SJCRH30 (cell line): Measurements from ENCODE around the gene WNT6. TPM values are rescaled to one million over a fixed set of nuclear protein-coding genes. Genes with fewer than 3 reads are reported as not detected.
A peak's percentile ranks its signal among the peaks of the same experiment; 100 is the strongest.

Experiments used
- DNase-seq, 2 experiments: peaks; one replicate each; pipeline ENCODE4 v3.0.0-alpha.2; 2015 to 2020
- H3K27ac ChIP-seq: fragments of 250-450 bp; sonication (Bioruptor Pico); 2 replicates; pipeline ENCODE4 v1.5.1; 2020; ENCODE audit warnings: mild to moderate bottlenecking, moderate library complexity
- H3K27me3 ChIP-seq: fragments of 250-450 bp; sonication (Bioruptor Pico); 2 replicates; pipeline ENCODE4 v1.5.1; 2020; ENCODE audit warnings: mild to moderate bottlenecking, moderate library complexity
- H3K36me3 ChIP-seq: fragments of 250-450 bp; sonication (Bioruptor Pico); 2 replicates; pipeline ENCODE4 v1.5.1; 2020; ENCODE audit warnings: mild to moderate bottlenecking, moderate library complexity
- H3K4me1 ChIP-seq: fragments of 250-450 bp; sonication (Bioruptor Pico); 2 replicates; pipeline ENCODE4 v1.5.1; 2020; ENCODE audit warnings: mild to moderate bottlenecking, moderate library complexity
- H3K4me3 ChIP-seq: fragments of 250-450 bp; sonication (Bioruptor Pico); 2 replicates; pipeline ENCODE4 v1.5.1; 2020; ENCODE audit warnings: mild to moderate bottlenecking, moderate library complexity
- H3K9me3 ChIP-seq: fragments of 250-450 bp; sonication (Bioruptor Pico); replicated peaks from 2 replicates; pipeline ENCODE4 v1.5.1; 2020; ENCODE audit warnings: mild to moderate bottlenecking, moderate library complexity
- total RNA-seq: library from RNA; depleted of rRNA; stranded (reverse); fragments of >200 nt; shearing (Covaris generic); gene quantifications from 2 replicates; pipeline ENCODE4 v1.2.3, GENCODE V29; 2014

The WNT6 gene
- total RNA-seq, 1 experiment from 2014 or later: 0.10 TPM

- DNase-seq: no peak
- H3K27me3 ChIP-seq: no peaks in the 10 kb centered on the region
- peaks cover 22% of the 10 kb centered on the region for H3K4me1 ChIP-seq
- no peaks in the 10 kb centered on the region for H3K36me3 ChIP-seq
- no peak overlapping the region for H3K4me3 ChIP-seq
- no peak overlapping the region for H3K27ac ChIP-seq
- no peaks in the 10 kb centered on the region for H3K9me3 ChIP-seq
These were observed 14.0 kb downstream of the WNT6 start for GRCh38 chr2:218873359-218874194.

DNA sequence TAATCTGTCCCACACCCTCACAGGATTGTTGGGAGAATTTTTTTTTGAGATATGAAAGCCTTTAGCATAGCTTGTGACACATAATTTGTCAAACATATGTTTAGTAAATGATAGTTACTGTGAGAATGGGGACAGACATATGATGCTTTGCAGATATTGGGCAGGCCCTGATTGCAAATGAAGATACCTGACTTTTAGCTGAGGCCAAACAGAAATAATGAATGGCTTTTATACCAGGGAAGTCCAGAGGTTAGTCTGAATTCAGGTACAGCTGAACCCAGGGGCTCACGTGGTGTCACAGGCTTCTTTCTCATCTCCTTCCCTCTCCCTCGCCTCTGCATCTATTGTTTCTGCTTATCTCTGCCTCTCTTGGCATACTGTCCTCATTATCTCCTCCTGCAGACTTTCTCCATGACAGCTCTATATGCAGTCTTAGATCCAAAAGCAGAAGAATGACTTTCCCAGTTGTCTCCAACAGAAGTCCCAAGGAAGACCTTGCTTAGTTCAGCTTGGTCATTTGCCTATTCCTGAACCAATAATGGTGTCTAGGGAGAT is 16.2 kb downstream of the WNT6 start:
- H3K27me3 ChIP-seq: no peaks in the 10 kb centered on the region
- peaks cover 40% of the 10 kb centered on the region for H3K4me1 ChIP-seq
- no peaks in the 10 kb centered on the region for H3K36me3 ChIP-seq
- no peaks in the 10 kb centered on the region for H3K9me3 ChIP-seq
- H3K4me3 ChIP-seq: no peak overlapping the region
- H3K27ac ChIP-seq: no peak overlapping the region
- DNase-seq: no peak

DNA sequence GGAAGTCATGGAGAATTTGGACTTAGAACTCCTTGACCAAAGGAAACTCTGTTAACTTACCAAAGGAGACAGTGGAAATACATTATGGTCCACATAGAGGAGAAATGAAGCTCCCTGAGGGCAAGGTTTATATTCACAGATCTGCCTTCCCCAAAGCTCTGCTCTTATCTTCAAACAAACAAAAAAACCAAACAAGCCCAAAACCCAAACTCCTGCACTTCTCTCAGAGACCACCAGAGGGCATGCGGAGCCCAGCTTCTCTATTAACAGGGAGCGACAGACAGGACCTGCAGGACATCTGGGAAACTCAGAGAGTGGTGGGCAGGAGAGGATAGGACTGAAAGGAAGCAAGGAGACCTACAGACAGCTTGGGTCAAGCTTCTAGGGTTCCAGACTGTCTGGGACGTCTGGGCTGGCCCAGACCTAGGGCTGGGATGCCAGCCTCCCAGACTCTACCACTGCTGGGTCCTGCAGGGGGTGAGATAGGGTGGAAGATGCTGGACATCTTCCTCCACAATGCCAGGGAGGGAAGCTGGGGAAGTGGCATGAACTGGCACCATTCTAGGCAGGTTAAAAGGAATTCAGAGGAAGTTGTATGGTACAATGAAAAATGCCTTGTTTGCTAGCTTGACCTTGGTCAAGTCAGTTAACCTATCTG is 17.1 kb downstream of the WNT6 start:
- Histone ChIP-seq H3K36me3 (no peaks in the 10 kb centered on the region), H3K4me3 (no peak overlapping the region), H3K27me3 (no peaks in the 10 kb centered on the region), H3K27ac (peak overlapping the region; percentile 10; the same call in 1 of the 2 replicates), H3K4me1 (peaks cover 40% of the 10 kb centered on the region), H3K9me3 (no peaks in the 10 kb centered on the region)
- peak; percentile 72 to 91 for DNase-seq

GRCh38 chr2:218877331-218877730 is 17.7 kb downstream of the WNT6 start:
- no peaks in the 10 kb centered on the region for H3K27me3 ChIP-seq
- peak overlapping the region; percentile 45 for H3K27ac ChIP-seq
- H3K9me3 ChIP-seq: no peaks in the 10 kb centered on the region
- peaks cover 40% of the 10 kb centered on the region for H3K4me1 ChIP-seq
- H3K36me3 ChIP-seq: no peaks in the 10 kb centered on the region
- H3K4me3 ChIP-seq: no peak overlapping the region
- peak; percentile 60 to 77 for DNase-seq

GRCh38 chr2:218877891-218878290 is 18.3 kb downstream of the WNT6 start:
- peak; percentile 38 to 62 for DNase-seq
- no peaks in the 10 kb centered on the region for H3K36me3 ChIP-seq
- no peaks in the 10 kb centered on the region for H3K9me3 ChIP-seq
- H3K27me3 ChIP-seq: no peaks in the 10 kb centered on the region
- H3K27ac ChIP-seq: peak overlapping the region; percentile 45
- peaks cover 44% of the 10 kb centered on the region for H3K4me1 ChIP-seq
- H3K4me3 ChIP-seq: no peak overlapping the region

DNA sequence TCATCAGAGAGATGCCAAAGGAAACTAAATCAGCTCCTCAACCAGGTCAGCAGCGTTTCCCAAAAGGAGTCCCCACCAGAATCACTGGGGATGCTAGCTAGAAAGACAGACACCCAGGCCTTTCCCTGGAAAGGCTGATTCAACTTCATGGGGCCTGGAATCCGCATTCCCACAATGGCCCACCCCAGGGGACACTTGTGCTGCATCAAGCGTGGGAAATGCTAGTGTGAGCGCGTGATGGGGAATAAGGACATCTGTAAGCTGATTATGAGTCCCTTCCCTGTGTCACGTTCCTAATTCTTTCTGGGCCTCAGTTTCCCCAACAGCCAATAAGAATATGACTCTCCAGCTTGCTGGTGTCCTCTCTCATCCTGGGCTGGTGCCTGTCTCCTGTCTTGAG is 18.9 kb downstream of the WNT6 start:
- H3K27ac ChIP-seq: peak overlapping the region; percentile 45
- peak in 1 of 2 experiments; percentile 54 for DNase-seq
- H3K4me1 ChIP-seq: peaks cover 48% of the 10 kb centered on the region
- no peaks in the 10 kb centered on the region for H3K27me3 ChIP-seq
- no peak overlapping the region for H3K4me3 ChIP-seq
- H3K36me3 ChIP-seq: no peaks in the 10 kb centered on the region
- no peaks in the 10 kb centered on the region for H3K9me3 ChIP-seq

DNA sequence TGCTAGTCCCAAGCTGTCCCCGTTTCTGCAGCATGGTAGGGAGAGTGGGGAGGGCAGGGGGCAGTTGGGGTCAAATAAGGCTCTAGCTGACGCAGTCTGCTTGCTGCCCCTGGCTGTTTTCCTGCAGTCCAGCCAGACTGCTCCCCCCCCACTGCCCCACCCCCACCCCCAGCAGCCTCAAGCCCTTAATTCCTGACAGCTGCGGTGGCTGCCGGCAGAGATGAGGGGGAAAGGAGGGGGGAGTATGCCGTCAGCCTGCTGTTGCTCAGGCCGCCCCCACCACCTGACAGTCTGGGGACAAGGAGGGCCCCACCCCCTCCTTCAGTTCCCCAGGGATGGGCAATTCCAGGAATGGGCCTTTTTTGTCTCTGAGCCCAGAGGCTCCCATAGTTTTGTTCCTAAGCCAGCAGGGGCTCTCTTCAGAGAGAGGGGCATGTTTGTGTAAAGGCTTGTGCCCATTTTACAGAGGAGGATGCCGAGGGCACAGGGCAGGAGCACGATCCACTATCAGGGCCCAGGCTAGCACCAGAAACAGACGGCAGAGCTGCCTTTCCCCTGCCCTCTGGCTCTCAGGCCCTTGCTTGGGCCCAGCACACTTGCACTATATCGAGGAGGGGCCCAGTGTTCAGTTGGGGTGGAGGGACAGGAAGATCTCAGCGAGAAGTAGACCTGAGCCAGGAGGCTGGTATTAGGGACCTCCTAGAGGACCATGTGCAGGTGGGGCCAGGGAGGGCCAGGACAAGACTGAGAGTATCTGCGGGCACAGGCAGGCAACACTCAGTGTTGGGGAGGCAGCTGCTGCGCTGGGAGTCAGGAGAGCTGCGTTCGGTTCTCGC is 19.5 kb downstream of the WNT6 start:
- Histone ChIP-seq H3K27me3 (no peaks in the 10 kb centered on the region), H3K4me1 (peaks cover 48% of the 10 kb centered on the region), H3K27ac (peak overlapping the region; percentile 45; the same call in 1 of the 2 replicates), H3K9me3 (no peaks in the 10 kb centered on the region), H3K36me3 (no peaks in the 10 kb centered on the region), H3K4me3 (no peak overlapping the region)
- DNase-seq: peak; percentile 91 to 92

GRCh38 chr2:218879776-218880101 is 20.1 kb downstream of the WNT6 start:
- 0 out of 2 replicates have a peak, but pooled peaks cover 4% of the 10 kb centered on the region for H3K27me3 ChIP-seq
- no peaks in the 10 kb centered on the region for H3K9me3 ChIP-seq
- no peak for DNase-seq
- H3K4me3 ChIP-seq: no peak overlapping the region; the same call in 1 of the 2 replicates
- peaks cover 48% of the 10 kb centered on the region for H3K4me1 ChIP-seq
- no peaks in the 10 kb centered on the region for H3K36me3 ChIP-seq
- no peak overlapping the region; the same call in 1 of the 2 replicates for H3K27ac ChIP-seq

DNA sequence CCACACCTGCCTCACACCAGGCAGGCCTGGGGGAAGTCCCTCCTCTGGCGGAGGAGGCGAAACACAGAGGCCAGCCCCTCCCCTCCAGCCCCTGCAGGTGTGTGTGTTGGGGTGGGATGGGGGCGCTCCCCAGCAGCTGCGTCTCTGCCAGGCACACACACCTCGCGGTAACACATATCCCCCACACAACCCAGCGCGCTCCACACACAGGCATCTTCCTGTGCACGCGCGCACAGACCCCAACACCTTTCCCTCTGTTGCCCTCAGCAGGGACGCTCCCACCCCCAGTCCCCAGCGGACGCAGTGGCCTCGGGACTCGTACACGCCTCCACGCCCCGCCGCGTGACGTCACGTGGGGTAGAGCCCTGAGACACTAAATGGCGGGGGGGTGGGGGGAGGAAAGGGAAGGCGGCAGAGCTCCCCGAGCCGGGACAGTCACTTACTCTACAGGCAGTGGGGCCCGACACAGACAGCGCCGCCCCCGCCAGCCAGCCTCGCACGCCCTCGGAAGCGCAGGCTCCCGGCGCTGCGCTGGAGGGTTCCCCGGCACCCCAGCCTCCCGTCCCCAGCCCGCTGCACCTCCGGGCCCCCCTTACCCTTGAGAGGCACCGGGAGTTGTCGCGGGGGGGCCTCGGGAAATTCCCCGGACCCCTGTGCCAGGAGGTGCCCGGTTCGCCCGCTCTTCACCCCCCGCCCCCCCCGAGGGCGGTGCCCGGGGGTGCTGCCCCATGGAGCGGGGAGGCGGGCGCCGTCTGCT is 20.7 kb downstream of the WNT6 start, which contains the start of gene WNT10A:
Gene WNT10A (plus strand): TSS at position 751 of the 757 bp plus-strand sequence. CDS start 144 bp downstream, outside the sequence.
- no peaks in the 10 kb centered on the region for H3K36me3 ChIP-seq
- H3K27me3 ChIP-seq: 0 out of 2 replicates have a peak, but pooled peaks cover 4% of the 10 kb centered on the region
- no peak within 1 kb of the TSS; the same call in 1 of the 2 replicates for H3K27ac ChIP-seq
- no peak within 1 kb of the TSS; the same call in 1 of the 2 replicates for H3K4me3 ChIP-seq
- H3K9me3 ChIP-seq: no peaks in the 10 kb centered on the region
- peaks cover 48% of the 10 kb centered on the region for H3K4me1 ChIP-seq
- DNase-seq: peak in 1 of 2 experiments; percentile 30

DNA sequence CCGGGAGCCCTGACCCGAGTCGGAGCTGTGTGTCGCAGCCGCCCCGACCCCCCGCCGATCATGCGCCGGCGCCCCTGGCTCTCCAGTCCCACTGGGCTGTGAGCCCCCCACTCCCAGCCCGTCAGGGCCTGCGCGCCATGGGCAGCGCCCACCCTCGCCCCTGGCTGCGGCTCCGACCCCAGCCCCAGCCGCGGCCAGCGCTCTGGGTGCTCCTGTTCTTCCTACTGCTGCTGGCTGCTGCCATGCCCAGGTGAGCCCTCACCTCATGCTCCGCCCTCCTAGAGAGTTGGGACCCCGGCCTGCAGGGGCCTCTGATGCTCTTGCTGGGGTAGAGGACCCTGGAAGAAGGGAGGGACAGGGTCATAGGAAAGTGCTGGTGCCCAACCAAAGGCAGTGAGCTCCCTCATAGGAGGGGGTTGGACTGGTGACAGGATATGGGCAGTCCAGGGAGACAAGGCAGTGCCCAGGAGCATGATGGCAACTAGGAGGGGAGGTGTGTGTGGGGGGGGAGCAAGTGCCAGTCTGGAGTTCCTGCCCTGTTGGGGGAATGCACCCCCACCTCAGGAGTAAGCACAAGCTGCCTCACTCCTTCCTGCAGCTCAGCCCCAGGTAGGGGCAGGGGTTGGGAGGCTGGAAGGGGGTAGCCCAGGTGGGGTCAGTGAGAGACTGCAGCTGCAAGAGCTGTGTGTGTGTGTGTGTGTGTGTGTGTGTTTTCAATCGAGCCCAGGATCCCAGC is 21.4 kb downstream of the WNT6 start:
- Histone ChIP-seq H3K36me3 (no peaks in the 10 kb centered on the region), H3K4me3 (no peak overlapping the region), H3K27ac (no peak overlapping the region), H3K27me3 (0 out of 2 replicates have a peak, but pooled peaks cover 4% of the 10 kb centered on the region), H3K9me3 (no peaks in the 10 kb centered on the region), H3K4me1 (peaks cover 54% of the 10 kb centered on the region)
- DNase-seq: no peak

DNA sequence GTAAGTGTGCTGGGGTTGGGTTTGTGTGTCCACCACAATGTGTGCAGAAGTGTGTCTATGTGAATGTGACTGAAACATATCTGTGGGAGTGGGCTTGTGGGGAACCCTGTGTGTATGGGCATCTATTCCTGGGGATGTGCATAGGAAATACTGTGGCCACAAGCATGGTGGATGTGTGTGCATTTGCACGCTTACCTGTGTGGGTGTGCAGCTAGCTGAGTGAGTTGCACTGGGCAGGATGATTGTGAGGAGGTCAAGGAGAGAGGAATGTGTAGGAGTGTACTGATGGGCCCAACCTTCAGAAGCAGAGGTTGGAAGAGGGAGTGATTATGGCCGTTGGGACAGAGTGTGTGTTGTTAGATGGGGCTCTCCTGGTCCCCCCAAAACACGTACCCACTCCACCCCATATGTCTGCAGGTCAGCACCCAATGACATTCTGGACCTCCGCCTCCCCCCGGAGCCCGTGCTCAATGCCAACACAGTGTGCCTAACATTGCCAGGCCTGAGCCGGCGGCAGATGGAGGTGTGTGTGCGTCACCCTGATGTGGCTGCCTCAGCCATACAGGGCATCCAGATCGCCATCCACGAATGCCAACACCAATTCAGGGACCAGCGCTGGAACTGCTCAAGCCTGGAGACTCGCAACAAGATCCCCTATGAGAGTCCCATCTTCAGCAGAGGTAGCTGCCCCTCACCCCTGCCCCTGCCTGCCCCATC is 22.3 kb downstream of the WNT6 start:
- Histone ChIP-seq H3K4me3 (no peak overlapping the region), H3K27ac (no peak overlapping the region), H3K27me3 (0 out of 2 replicates have a peak, but pooled peaks cover 4% of the 10 kb centered on the region), H3K9me3 (no peaks in the 10 kb centered on the region), H3K36me3 (no peaks in the 10 kb centered on the region), H3K4me1 (peaks cover 56% of the 10 kb centered on the region)
- DNase-seq: no peak

- Histone ChIP-seq H3K9me3 (no peaks in the 10 kb centered on the region), H3K4me3 (no peak overlapping the region), H3K36me3 (no peaks in the 10 kb centered on the region), H3K27ac (no peak overlapping the region), H3K4me1 (peaks cover 54% of the 10 kb centered on the region), H3K27me3 (0 out of 2 replicates have a peak, but pooled peaks cover 4% of the 10 kb centered on the region)
- DNase-seq: no peak
These were observed 22.8 kb downstream of the WNT6 start for GRCh38 chr2:218882461-218882816.
